ENCODE measurements around the gene NCOA5.
A peak's percentile ranks its signal among the peaks of the same experiment; 100 is the strongest.

NCOA5 gene

DNA sequence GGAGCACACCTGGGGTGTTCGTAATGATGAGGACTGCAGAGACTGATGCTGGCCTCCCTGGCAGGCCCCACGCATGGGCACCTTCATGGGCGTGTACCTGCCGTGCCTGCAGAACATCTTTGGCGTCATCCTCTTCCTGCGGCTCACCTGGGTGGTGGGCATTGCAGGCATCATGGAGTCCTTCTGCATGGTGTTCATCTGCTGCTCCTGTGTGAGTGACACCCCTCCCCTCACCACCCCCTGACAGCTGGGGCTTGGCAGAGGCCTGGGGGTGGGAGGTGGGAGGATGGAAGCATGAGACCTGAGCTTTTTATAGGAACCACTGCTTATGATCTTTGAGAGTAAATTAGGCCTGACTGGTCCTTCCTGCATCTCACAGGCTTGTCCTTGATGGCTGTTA is 54.0 kb downstream of the NCOA5 start:
- no peak for DNase-seq (ENCODE audit: low read depth)

DNA sequence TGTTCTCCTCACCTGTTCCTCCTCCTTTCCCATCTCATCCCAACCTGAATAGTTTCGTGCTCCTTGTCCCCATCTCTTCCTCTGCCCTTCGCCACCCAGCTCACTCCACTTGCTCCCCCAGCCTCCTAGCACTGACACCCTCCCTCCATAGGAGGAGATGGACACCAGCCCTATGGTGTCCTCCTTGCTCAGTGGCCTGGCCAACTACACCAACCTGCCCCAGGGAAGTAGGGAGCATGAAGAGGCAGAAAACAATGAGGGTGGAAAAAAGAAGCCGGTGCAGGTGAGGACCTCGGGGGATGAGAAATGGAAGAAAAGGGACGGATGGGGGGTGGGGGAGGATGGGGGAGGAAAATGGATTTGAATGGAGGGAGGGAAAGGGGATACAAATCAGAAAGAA is 54.5 kb downstream of the NCOA5 start:
- no peak for DNase-seq (ENCODE audit: low read depth)

DNA sequence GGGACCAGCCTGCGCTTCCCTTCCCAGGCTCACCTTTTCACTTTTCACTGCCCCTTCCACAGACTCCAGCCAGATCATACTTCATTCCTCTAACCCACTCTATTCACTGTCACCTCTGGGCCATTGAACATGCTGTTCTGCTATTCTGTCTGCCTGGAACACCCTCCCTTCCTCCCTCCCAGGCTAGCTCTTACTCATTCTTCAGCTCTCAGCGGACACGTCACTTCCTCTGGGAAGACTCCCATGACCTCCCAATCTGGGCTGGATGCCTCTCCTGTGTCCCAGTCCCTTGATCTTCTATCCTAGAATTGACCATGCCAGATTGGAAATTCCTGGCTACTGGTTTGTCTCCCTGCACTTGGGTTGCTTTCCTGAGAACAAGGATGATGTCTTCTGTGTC is 55.7 kb downstream of the NCOA5 start:
- no peak for DNase-seq (ENCODE audit: low read depth)

DNA sequence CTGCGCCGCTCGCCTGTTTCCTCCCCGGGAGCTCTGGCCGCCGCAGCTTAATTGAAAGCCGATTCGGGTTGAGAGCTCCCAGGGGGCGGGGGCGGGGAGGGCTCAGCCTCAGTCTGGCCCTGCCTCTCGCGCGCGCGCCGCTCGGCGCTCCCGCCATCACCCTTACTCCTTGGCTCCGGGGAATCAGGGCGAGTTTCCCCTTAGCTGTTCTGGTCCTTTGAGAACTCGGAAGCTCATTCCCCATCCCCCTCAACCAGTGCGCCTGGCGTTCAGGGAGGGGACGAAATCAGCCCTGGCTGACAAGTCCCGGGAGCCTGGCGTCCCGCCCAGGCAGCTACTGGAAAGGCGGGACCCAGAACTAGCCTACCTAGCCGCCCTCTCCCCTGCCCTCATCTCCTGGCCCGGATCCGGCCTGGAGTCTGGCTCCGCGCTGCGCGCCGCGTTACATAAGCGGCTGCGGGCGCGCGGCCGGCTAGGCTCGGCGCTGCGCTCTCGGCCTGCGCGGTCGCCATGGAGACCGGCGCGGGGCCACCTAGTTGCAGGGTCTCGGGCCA is 58.0 kb downstream of the NCOA5 start:
- no peak for DNase-seq (ENCODE audit: low read depth)

GRCh38 chr20:46031014-46031569 is 58.7 kb downstream of the NCOA5 start:
- no peak for DNase-seq (ENCODE audit: low read depth)

DNA sequence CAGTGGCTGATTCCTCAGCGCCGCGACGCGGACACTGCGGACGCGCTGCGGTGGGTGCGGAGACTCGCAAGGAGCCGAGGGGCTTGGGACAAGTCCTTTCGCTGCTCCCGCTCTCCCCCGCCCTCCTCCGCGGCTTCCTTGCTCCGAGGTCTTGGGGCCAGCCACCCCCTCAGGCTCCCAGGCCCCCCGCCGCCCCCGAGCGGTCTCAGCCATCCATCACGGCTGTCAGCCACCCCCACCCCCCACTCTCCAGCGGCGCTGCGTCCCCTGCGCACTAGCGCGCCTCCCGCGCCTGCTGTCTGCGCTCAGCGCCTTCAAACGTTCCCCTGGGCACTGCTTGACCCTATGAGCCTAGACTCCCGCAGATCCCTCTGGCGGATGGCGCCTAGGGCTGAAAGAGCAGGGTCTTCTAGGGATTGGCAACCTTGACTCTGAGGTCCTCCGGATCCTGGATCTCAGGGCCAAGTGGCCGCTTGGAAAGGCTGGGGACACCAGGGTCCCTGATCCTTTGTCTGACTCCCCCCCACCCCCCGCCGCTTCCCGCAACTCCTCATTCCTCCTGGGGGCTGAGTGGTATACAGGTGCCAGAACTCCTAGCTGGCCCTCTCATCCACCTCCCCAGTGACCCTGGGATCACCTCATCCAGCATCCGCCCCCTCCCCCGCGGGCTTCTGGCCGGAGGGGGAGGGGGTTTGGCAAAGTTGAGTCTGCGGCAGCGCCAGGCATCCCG is 59.3 kb downstream of the NCOA5 start:
- DNase-seq (ENCODE audit: low read depth), result no peak

- DNase-seq (ENCODE audit: low read depth), result no peak
These were observed 60.9 kb downstream of the NCOA5 start, which contains the start of gene SLC12A5 for GRCh38 chr20:46028772-46029371. Gene SLC12A5, plus strand, starts transcription at chr20:46029215. Its CDS starts 130 bp downstream, at chr20:46029345.

DNA sequence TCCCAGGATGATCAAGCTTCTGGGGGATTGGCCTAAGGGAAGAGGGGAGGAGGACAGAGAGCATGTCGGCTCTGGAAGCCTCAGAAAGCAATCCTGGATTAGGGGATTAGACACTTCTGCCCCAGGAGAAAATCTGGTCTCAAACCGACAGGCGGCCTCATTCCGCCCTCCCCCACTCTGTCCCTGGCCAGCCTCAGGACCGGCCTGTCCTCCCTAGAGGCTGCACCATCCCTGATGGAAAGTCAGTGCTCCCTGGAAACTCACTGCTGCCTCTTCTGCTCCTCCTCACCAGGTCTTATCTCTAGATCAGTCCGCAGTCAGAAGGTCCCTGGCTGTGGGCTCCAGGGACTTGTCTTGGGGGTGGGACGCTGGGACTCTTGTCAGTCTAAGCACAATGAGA is 61.7 kb downstream of the NCOA5 start:
- no peak for DNase-seq (ENCODE audit: low read depth)

DNA sequence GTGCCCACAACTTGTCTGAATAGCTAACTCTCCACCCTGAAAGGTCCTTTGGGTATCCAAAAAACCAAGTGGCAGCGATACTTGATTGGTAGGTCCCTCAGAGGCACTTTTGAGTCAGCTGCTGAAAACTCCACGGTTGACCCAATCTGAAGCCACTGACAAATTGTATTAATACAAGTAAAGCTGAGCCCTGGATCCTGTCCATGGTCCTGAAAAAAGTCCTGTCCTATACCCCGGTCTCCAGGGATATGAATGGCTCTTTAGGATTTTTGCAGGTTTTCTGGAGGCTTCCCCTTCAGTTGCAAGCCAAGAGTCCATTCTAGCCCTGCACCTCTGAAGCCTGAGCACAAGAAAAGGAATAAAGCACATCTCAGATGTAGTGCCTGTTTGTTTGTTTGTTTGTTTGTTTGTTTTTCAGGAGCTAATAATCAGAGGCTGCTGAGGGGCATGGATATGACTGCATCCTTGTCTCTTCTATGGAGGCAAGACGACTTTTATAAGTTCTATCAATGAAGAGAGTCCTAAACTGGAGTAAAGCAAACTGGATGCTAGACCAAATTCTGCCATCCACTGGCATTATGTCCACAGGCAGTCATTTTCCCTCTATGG is 62.4 kb downstream of the NCOA5 start:
- no peak for DNase-seq (ENCODE audit: low read depth)

- no peak for DNase-seq (ENCODE audit: low read depth)
These were observed 64.4 kb downstream of the NCOA5 start for GRCh38 chr20:46025376-46025783.

- no peak for DNase-seq (ENCODE audit: low read depth)
These were observed 65.8 kb downstream of the NCOA5 start for GRCh38 chr20:46023999-46024398.

DNA sequence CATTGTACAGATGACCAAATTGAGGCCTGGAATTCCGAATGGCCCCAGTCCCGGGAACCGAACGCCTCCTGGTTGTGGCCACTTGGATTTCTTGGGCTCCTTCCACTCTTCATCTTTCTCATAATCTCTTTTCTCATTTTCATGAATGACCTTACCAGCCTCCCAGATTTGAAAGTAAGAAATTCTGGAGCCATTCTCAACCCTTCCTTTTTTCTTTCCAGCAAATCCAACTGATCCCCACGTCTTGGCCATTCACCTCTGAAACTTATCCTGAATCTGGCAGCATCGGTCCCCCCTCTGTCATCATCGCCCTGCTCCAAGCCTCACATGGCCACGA is 66.6 kb downstream of the NCOA5 start:
- DNase-seq (ENCODE audit: low read depth), result no peak

DNA sequence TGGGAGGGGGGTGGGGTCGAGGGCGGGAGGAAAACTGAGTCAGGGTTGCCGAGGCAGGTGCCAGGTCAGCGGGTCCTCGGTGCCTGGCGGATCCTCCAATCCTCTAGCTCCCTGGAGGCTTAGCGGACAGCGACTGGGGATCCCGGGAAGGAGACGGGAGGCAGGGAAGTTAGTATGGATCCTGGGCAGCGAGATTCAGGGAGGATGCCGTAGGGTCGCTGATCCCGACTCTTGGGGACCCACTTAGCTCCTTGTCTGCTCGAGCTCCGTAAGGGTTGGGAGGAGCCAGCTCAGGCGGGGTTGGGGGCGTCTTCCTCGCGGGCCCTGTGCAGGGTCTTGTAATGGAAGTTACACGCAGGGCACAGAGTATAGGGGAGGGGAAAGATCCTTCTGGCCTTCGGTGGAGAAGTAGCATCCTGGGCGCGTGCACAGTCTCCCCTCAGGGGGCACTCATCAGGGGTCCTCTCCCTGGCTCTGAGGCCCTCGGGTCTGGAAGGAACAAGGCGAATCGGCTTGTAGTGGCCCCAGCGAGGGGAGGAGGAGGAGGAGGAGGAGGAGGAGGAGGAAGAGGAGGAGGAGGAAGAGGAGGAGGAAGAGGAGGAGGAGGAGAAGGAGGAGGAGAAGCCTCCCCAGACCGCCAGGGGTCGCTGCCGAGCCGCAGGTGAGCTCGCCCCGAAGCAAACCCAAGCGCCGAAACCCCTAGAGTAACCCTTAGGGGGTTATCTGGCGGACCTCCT is 67.2 kb downstream of the NCOA5 start:
- peak; percentile 81 for DNase-seq (ENCODE audit: low read depth)

GRCh38 chr20:46021361-46022359 is 68.1 kb downstream of the NCOA5 start:
- no peak for DNase-seq (ENCODE audit: low read depth)

DNA sequence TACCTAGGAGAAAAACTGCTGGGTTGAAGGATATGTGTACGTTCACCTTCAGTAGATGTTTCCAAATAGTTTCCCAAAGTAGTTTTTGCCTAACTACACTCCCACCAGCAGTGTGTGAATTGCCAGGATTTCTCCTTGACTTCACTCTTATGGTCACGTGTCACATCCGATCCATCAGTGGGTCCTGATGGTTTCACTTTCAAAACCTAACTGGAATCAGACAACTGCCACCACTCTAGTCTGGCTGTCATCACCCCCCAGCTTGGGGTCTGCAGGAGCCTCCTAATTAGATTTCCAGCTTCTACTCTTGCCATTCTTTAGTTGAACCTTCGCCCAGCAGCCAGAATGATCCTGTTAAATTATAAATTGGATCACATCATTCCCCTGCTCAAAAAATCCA is 69.2 kb downstream of the NCOA5 start:
- no peak for DNase-seq (ENCODE audit: low read depth)

DNA sequence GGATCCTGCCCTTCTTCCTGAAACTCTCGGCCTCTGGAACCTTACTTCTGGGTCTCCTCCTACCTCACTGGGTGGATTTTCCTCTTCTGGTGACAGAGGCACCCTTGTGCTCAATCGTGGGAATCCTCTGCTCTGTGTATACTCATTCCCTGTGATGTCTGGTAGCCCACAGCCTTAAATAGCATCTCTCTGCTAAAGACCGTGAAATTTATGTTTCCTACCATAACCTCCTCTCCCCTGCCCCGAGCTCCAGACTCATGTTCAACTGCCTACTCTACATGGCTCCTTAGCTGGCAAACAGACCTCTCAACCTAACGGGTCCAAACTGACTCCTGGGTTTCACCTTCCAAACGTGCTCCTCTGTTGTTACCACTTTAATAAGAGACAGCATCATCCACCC is 71.2 kb downstream of the NCOA5 start:
- no peak for DNase-seq (ENCODE audit: low read depth)

- no peak for DNase-seq (ENCODE audit: low read depth)
These were observed 71.7 kb downstream of the NCOA5 start for GRCh38 chr20:46018112-46018511.

GRCh38 chr20:46017272-46017671 is 72.5 kb downstream of the NCOA5 start:
- DNase-seq (ENCODE audit: low read depth), result no peak

GRCh38 chr20:46014517-46015396 is 75.0 kb downstream of the NCOA5 start:
- DNase-seq (ENCODE audit: low read depth), result no peak
